Stimulated activated naive CD8-positive, alpha-beta T cell treated with anti-CD3 and anti-CD28 coated beads, Interleukin-15, Interleukin-2, amounts not matched to agents 100 ng/mL and 50 ng/mL, for 24 hours (primary cell): Measurements from ENCODE around the gene C16orf82.
"Not testable (repeated sequence)": the region's sequence is repeated elsewhere in the genome, so short reads cannot be mapped to it uniquely, and the experiment has no call there.

Source experiments
- H3K27ac Mint-ChIP-seq: one replicate; pipeline ENCODE4 v1.8.0; 2021; ENCODE audit warnings: mild to moderate bottlenecking, mixed read lengths
- H3K27me3 Mint-ChIP-seq: one replicate; pipeline ENCODE4 v1.8.0; 2021; ENCODE audit warnings: mixed read lengths
- H3K36me3 Mint-ChIP-seq: one replicate; pipeline ENCODE4 v1.8.0; 2021; ENCODE audit warnings: low read depth, mixed read lengths
- H3K4me1 Mint-ChIP-seq: one replicate; pipeline ENCODE4 v1.8.0; 2021; ENCODE audit warnings: low read depth, mixed read lengths
- H3K4me3 Mint-ChIP-seq: one replicate; pipeline ENCODE4 v1.8.0; 2021; ENCODE audit warnings: mild to moderate bottlenecking, mixed read lengths
- H3K9me3 Mint-ChIP-seq: one replicate; pipeline ENCODE4 v1.8.0; 2021; ENCODE audit warnings: mixed read lengths

Gene C16orf82

GRCh38 chr16:27070776-27071175, 4.0 kb downstream of the C16orf82 start:
- Mint-ChIP-seq H3K36me3 (no peaks in the 10 kb centered on the region), H3K27me3 (peaks cover 4% of the 10 kb centered on the region), H3K4me1 (no peaks in the 10 kb centered on the region), H3K4me3 (no peak overlapping the region), H3K9me3 (no peaks in the 10 kb centered on the region), H3K27ac (no peak overlapping the region)

GRCh38 chr16:27073733-27074132, 7.0 kb downstream of the C16orf82 start:
- Mint-ChIP-seq H3K27ac (no peak overlapping the region), H3K27me3 (peaks cover 16% of the 10 kb centered on the region), H3K4me3 (no peak overlapping the region), H3K9me3 (peaks cover 5% of the 10 kb centered on the region), H3K4me1 (no peaks in the 10 kb centered on the region), H3K36me3 (no peaks in the 10 kb centered on the region)

- H3K27me3 Mint-ChIP-seq: peaks cover 43% of the 10 kb centered on the region
Observed at GRCh38 chr16:27080895-27081294, 14.2 kb downstream of the C16orf82 start.

GRCh38 chr16:27083861-27084261, 17.1 kb downstream of the C16orf82 start:
- Mint-ChIP-seq H3K4me1 (no peaks in the 10 kb centered on the region), H3K9me3 (no peaks in the 10 kb centered on the region), H3K27ac (no peak overlapping the region), H3K36me3 (no peaks in the 10 kb centered on the region), H3K4me3 (no peak overlapping the region), H3K27me3 (peaks cover 36% of the 10 kb centered on the region)

More at GRCh38 chr16:27080895-27081294, 14.2 kb downstream of the C16orf82 start:
- no peak overlapping the region for H3K4me3 Mint-ChIP-seq
- H3K9me3 Mint-ChIP-seq: peaks cover 5% of the 10 kb centered on the region
- H3K36me3 Mint-ChIP-seq: no peaks in the 10 kb centered on the region
- no peak overlapping the region for H3K27ac Mint-ChIP-seq
- H3K4me1 Mint-ChIP-seq: no peaks in the 10 kb centered on the region

GRCh38 chr16:27084307-27085028, 17.7 kb downstream of the C16orf82 start:
- Mint-ChIP-seq H3K4me1 (no peaks in the 10 kb centered on the region), H3K27me3 (peaks cover 31% of the 10 kb centered on the region), H3K4me3 (no peak overlapping the region), H3K9me3 (no peaks in the 10 kb centered on the region), H3K36me3 (no peaks in the 10 kb centered on the region), H3K27ac (no peak overlapping the region)

- Mint-ChIP-seq H3K27ac (no peak overlapping the region), H3K9me3 (no peaks in the 10 kb centered on the region), H3K4me1 (no peaks in the 10 kb centered on the region), H3K36me3 (no peaks in the 10 kb centered on the region), H3K27me3 (peaks cover 28% of the 10 kb centered on the region), H3K4me3 (no peak overlapping the region)
Observed at GRCh38 chr16:27085182-27085581, 18.5 kb downstream of the C16orf82 start.

- not testable (repeated sequence) for H3K27ac Mint-ChIP-seq, H3K9me3 Mint-ChIP-seq
Observed at GRCh38 chr16:27086031-27086430, 19.3 kb downstream of the C16orf82 start.

GRCh38 chr16:27088216-27088615, 21.5 kb downstream of the C16orf82 start:
- no peak overlapping the region for H3K4me3 Mint-ChIP-seq

More at GRCh38 chr16:27086031-27086430, 19.3 kb downstream of the C16orf82 start:
- not testable (repeated sequence) for H3K36me3 Mint-ChIP-seq, H3K4me3 Mint-ChIP-seq, H3K4me1 Mint-ChIP-seq
- H3K27me3 Mint-ChIP-seq: peaks cover 32% of the 10 kb centered on the region

GRCh38 chr16:27096375-27096774, 29.6 kb downstream of the C16orf82 start:
- Mint-ChIP-seq H3K27me3 (peaks cover 38% of the 10 kb centered on the region), H3K4me3 (no peak overlapping the region), H3K4me1 (no peaks in the 10 kb centered on the region), H3K36me3 (no peaks in the 10 kb centered on the region), H3K9me3 (peaks cover 9% of the 10 kb centered on the region), H3K27ac (no peak overlapping the region)

More at GRCh38 chr16:27088216-27088615, 21.5 kb downstream of the C16orf82 start:
- Mint-ChIP-seq H3K27me3 (peaks cover 38% of the 10 kb centered on the region), H3K36me3 (no peaks in the 10 kb centered on the region), H3K9me3 (no peaks in the 10 kb centered on the region), H3K4me1 (no peaks in the 10 kb centered on the region), H3K27ac (no peak overlapping the region)

- H3K27me3 Mint-ChIP-seq: peaks cover 26% of the 10 kb centered on the region
- no peak overlapping the region for H3K27ac Mint-ChIP-seq
- no peaks in the 10 kb centered on the region for H3K4me1 Mint-ChIP-seq
- H3K4me3 Mint-ChIP-seq: no peak overlapping the region
- no peaks in the 10 kb centered on the region for H3K36me3 Mint-ChIP-seq
- peaks cover 9% of the 10 kb centered on the region for H3K9me3 Mint-ChIP-seq
Observed at GRCh38 chr16:27097800-27098230, 31.1 kb downstream of the C16orf82 start.

GRCh38 chr16:27098366-27099049, 31.8 kb downstream of the C16orf82 start:
- Mint-ChIP-seq H3K4me1 (no peaks in the 10 kb centered on the region), H3K27me3 (peaks cover 25% of the 10 kb centered on the region), H3K4me3 (no peak overlapping the region), H3K36me3 (no peaks in the 10 kb centered on the region), H3K9me3 (peaks cover 9% of the 10 kb centered on the region), H3K27ac (no peak overlapping the region)

GRCh38 chr16:27102701-27103575, 36.2 kb downstream of the C16orf82 start:
- no peaks in the 10 kb centered on the region for H3K9me3 Mint-ChIP-seq
- H3K27me3 Mint-ChIP-seq: peaks cover 8% of the 10 kb centered on the region
- no peaks in the 10 kb centered on the region for H3K36me3 Mint-ChIP-seq
- no peaks in the 10 kb centered on the region for H3K4me1 Mint-ChIP-seq
- H3K4me3 Mint-ChIP-seq: no peak overlapping the region
- no peak overlapping the region for H3K27ac Mint-ChIP-seq

- H3K36me3 Mint-ChIP-seq: no peaks in the 10 kb centered on the region
- H3K9me3 Mint-ChIP-seq: no peaks in the 10 kb centered on the region
- peaks cover 7% of the 10 kb centered on the region for H3K27me3 Mint-ChIP-seq
- no peaks in the 10 kb centered on the region for H3K4me1 Mint-ChIP-seq
- no peak overlapping the region for H3K4me3 Mint-ChIP-seq
- no peak overlapping the region for H3K27ac Mint-ChIP-seq
Observed at GRCh38 chr16:27103954-27104353, 37.2 kb downstream of the C16orf82 start.

GRCh38 chr16:27106305-27106704, 39.6 kb downstream of the C16orf82 start:
- Mint-ChIP-seq H3K27me3 (no peaks in the 10 kb centered on the region), H3K4me1 (no peaks in the 10 kb centered on the region)

GRCh38 chr16:27107185-27107592, 40.5 kb downstream of the C16orf82 start:
- Mint-ChIP-seq H3K36me3 (no peaks in the 10 kb centered on the region), H3K4me1 (peaks cover 5% of the 10 kb centered on the region), H3K27ac (no peak overlapping the region), H3K27me3 (no peaks in the 10 kb centered on the region), H3K9me3 (no peaks in the 10 kb centered on the region), H3K4me3 (no peak overlapping the region)

More at GRCh38 chr16:27106305-27106704, 39.6 kb downstream of the C16orf82 start:
- no peak overlapping the region for H3K27ac Mint-ChIP-seq
- H3K9me3 Mint-ChIP-seq: no peaks in the 10 kb centered on the region
- no peaks in the 10 kb centered on the region for H3K36me3 Mint-ChIP-seq
- no peak overlapping the region for H3K4me3 Mint-ChIP-seq
